H1 (cell line): ENCODE measurements around the gene PTCHD4. TPM values are rescaled to one million over a fixed set of nuclear protein-coding genes. Genes with fewer than 3 reads are reported as not detected.

Experiments used
- CTCF ChIA-PET: fragments of 300-600 bp; sonication (Branson Sonifier 250); formaldehyde crosslinking; loops from one replicate; lab custom pipeline; 2021; ENCODE audit not compliant: partially characterized antibody; lab: Charles Lee
- POLR2A ChIA-PET: fragments of 300-600 bp; sonication (Branson Sonifier 250); formaldehyde crosslinking; loops from one replicate; lab custom pipeline; 2021; ENCODE audit warnings: inconsistent platforms; ENCODE audit not compliant: partially characterized antibody; lab: Charles Lee
- DNase-seq, 2 experiments: peaks; one replicate each; pipeline versions ENCODE4 v3.0.0 to v3.0.0-alpha.2; 2010 to 2022; ENCODE audit warnings: low spot score in 2 of 2, low read depth in 1 of 2, mixed read lengths in 1 of 2
- FAIRE-seq: peaks from 2 replicates; lab custom pipeline; 2011; peaks lifted over from hg19 to GRCh38; lab: Jason Lieb, UNC
- H2AFZ ChIP-seq: 2 replicates; pipeline ENCODE4 v1.8.1; 2012; ENCODE audit warnings: low read length, inconsistent platforms
- H2AK5ac ChIP-seq: 2 replicates; pipeline ENCODE4 v1.6.1; 2013; ENCODE audit warnings: low read depth, low read length
- H2BK120ac ChIP-seq: replicated peaks from 2 replicates; pipeline ENCODE3; 2013; ENCODE audit warnings: low read depth, low read length, inconsistent platforms
- H2BK12ac ChIP-seq: 2 replicates; pipeline ENCODE4 v1.6.1; 2013; ENCODE audit warnings: low read depth, low read length
- H2BK15ac ChIP-seq: 2 replicates; pipeline ENCODE4 v1.6.1; 2013; ENCODE audit warnings: low read length
- H2BK20ac ChIP-seq: 2 replicates; pipeline ENCODE4 v1.6.1; 2013; ENCODE audit warnings: low read length
- H2BK5ac ChIP-seq: 2 replicates; pipeline ENCODE4 v1.6.1; 2013; ENCODE audit warnings: low read depth, low read length
- H3K14ac ChIP-seq: 2 replicates; pipeline ENCODE4 v1.6.1; 2013; ENCODE audit warnings: inconsistent platforms; ENCODE audit not compliant: insufficient read length
- H3K18ac ChIP-seq: 2 replicates; pipeline ENCODE4 v1.6.1; 2013; ENCODE audit warnings: low read length; ENCODE audit errors: extremely low read depth
- H3K23ac ChIP-seq: 2 replicates; pipeline ENCODE4 v1.6.1; 2013; ENCODE audit warnings: inconsistent platforms; ENCODE audit not compliant: insufficient read length
- H3K23me2 ChIP-seq: 2 replicates; pipeline ENCODE4 v1.6.1; 2013; ENCODE audit warnings: low read depth, low read length
- H3K27ac ChIP-seq: 2 replicates; pipeline ENCODE4 v1.6.1; 2011; ENCODE audit warnings: low read depth, low read length, inconsistent platforms
- H3K27me3 ChIP-seq, 4 experiments: replicated peaks in 1 of 4; 1 replicate in 1 of 4; 2 replicates in 3 of 4; pipeline versions ENCODE4 v1.6.1 to v1.8.1; 2011 to 2013; ENCODE audit warnings: low read length in 3 of 4, mild to moderate bottlenecking in 3 of 4, inconsistent platforms in 2 of 4, mixed read lengths in 2 of 4, moderate library complexity in 1 of 4; ENCODE audit not compliant: control insufficient read depth in 3 of 4, insufficient read depth in 3 of 4; ENCODE audit errors: extremely low read depth in 1 of 4
- H3K36me3 ChIP-seq, 4 experiments: 2 replicates each; pipeline versions ENCODE4 v1.6.1 to v1.8.1; 2011 to 2013; ENCODE audit warnings: mild to moderate bottlenecking in 4 of 4, low read length in 3 of 4, moderate library complexity in 2 of 4, control low read depth in 1 of 4, inconsistent platforms in 1 of 4; ENCODE audit not compliant: insufficient read depth in 4 of 4, control insufficient read depth in 2 of 4
- H3K4ac ChIP-seq: replicated peaks from 2 replicates; pipeline ENCODE3; 2013; ENCODE audit warnings: low read length, low read depth, mixed read lengths, inconsistent platforms; ENCODE audit not compliant: insufficient read length
- H3K4me1 ChIP-seq, 4 experiments: replicated peaks in 1 of 4; 1 replicate in 1 of 4; 2 replicates in 3 of 4; pipeline versions ENCODE4 v1.6.1 to v1.8.1; 2011 to 2013; ENCODE audit warnings: low read length in 3 of 4, inconsistent platforms in 2 of 4, mixed read lengths in 1 of 4; ENCODE audit not compliant: insufficient read depth in 4 of 4, control insufficient read depth in 3 of 4
- H3K4me2 ChIP-seq, 2 experiments: 2 replicates each; pipeline versions ENCODE4 v1.6.1 to v1.8.1; 2011 to 2013; ENCODE audit warnings: low read depth in 2 of 2, low read length in 2 of 2, control low read depth in 1 of 2, inconsistent platforms in 1 of 2, mild to moderate bottlenecking in 1 of 2; ENCODE audit not compliant: insufficient read depth in 1 of 2
- H3K4me3 ChIP-seq, 4 experiments: fragments of 200-600, 300-600 bp in 1 of 4; sonication (generic), shearing (Covaris generic), sonication (Bioruptor Twin) in 1 of 4; 2 replicates each; pipeline versions ENCODE4 v1.5.1 to v1.8.1; 2011 to 2016; ENCODE audit warnings: low read length in 4 of 4, low read depth in 3 of 4, control low read depth in 2 of 4, inconsistent platforms in 2 of 4, mild to moderate bottlenecking in 2 of 4, mixed read lengths in 1 of 4, moderate library complexity in 1 of 4; ENCODE audit not compliant: insufficient read depth in 2 of 4; ENCODE audit errors: extremely low read depth in 1 of 4
- H3K56ac ChIP-seq: replicated peaks from 2 replicates; pipeline ENCODE3; 2013; ENCODE audit warnings: low read depth, mild to moderate bottlenecking, mixed read lengths, low read length, inconsistent platforms; ENCODE audit not compliant: insufficient read length
- H3K79me1 ChIP-seq: 2 replicates; pipeline ENCODE4 v1.6.1; 2013; ENCODE audit warnings: low read depth, low read length, control low read depth
- H3K79me2 ChIP-seq, 2 experiments: 2 replicates each; pipeline versions ENCODE4 v1.6.1 to v1.8.1; 2012 to 2013; ENCODE audit warnings: low read length in 2 of 2, mild to moderate bottlenecking in 2 of 2, inconsistent platforms in 1 of 2; ENCODE audit not compliant: insufficient read depth in 2 of 2, control insufficient read depth in 1 of 2
- H3K9ac ChIP-seq, 4 experiments: replicated peaks in 1 of 4; 1 replicate in 1 of 4; 2 replicates in 3 of 4; pipeline versions ENCODE4 v1.6.1 to v1.8.1; 2011 to 2013; ENCODE audit warnings: low read depth in 3 of 4, low read length in 3 of 4, control low read depth in 2 of 4, mild to moderate bottlenecking in 2 of 4, moderate library complexity in 2 of 4, inconsistent platforms in 1 of 4; ENCODE audit errors: extremely low read depth in 1 of 4
- H3K9me3 ChIP-seq, 2 experiments: 2 replicates each; pipeline versions ENCODE4 v1.6.1 to v1.8.1; 2012 to 2013; ENCODE audit warnings: mild to moderate bottlenecking in 2 of 2, moderate library complexity in 2 of 2, control low read depth in 1 of 2, inconsistent platforms in 1 of 2, low read depth in 1 of 2, low read length in 1 of 2, mixed read lengths in 1 of 2; ENCODE audit not compliant: insufficient read depth in 2 of 2
- H4K20me1 ChIP-seq, 2 experiments: replicated peaks in 1 of 2; 2 replicates each; pipeline versions ENCODE3 to v1.8.1; 2011 to 2013; ENCODE audit warnings: inconsistent platforms in 2 of 2, low read length in 2 of 2, mild to moderate bottlenecking in 1 of 2; ENCODE audit not compliant: insufficient read depth in 2 of 2, control insufficient read depth in 1 of 2
- H4K5ac ChIP-seq: 2 replicates; pipeline ENCODE4 v1.6.1; 2013; ENCODE audit warnings: low read length, low read depth, mixed read lengths, inconsistent platforms; ENCODE audit not compliant: insufficient read length
- H4K8ac ChIP-seq: 2 replicates; pipeline ENCODE4 v1.8.0; 2013; ENCODE audit warnings: mild to moderate bottlenecking, moderate library complexity, low read length, inconsistent platforms; ENCODE audit not compliant: insufficient read depth; ENCODE audit errors: extremely low read depth
- H4K91ac ChIP-seq: replicated peaks from 2 replicates; pipeline ENCODE3; 2013; ENCODE audit warnings: low read length, mixed read lengths, inconsistent platforms; ENCODE audit not compliant: insufficient read length
- EGR1 ChIP-seq: IDR thresholded peaks from 2 replicates; pipeline ENCODE4 v1.6.1; 2011; ENCODE audit warnings: low read depth, low read length, borderline replicate concordance
- RXRA ChIP-seq: IDR thresholded peaks from 2 replicates; pipeline ENCODE4 v1.6.1; 2011; ENCODE audit warnings: low read depth, mild to moderate bottlenecking, low read length, moderate library complexity; ENCODE audit not compliant: insufficient read depth
- SAP30 ChIP-seq: fragments of 300-600 bp; sonication (generic); IDR thresholded peaks from 2 replicates; pipeline ENCODE4 v1.7.1; 2012; ENCODE audit warnings: low read length, moderate library complexity, mild to moderate bottlenecking, inconsistent platforms; ENCODE audit not compliant: insufficient read depth, insufficient replicate concordance
- WGBS, 2 experiments: shearing (Covaris generic) in 1 of 2; methylation state at CpG; one replicate each; pipeline versions ENCODE4 v1.1.6 to v1.1.7; 2013 to 2015; ENCODE audit warnings: low lambda C conversion rate in 2 of 2, mixed read lengths in 2 of 2, inconsistent platforms in 1 of 2, low coverage in 1 of 2, missing lambda C conversion rate in 1 of 2; ENCODE audit not compliant: insufficient replicate concordance in 2 of 2, insufficient coverage in 1 of 2, insufficient read length in 1 of 2; ENCODE audit errors: extremely low coverage in 1 of 2, missing lambda C conversion rate in 1 of 2; 5-methylcytosine and 5-hydroxymethylcytosine counted together
- polyA plus RNA-seq, 7 experiments: library from polyadenylated mRNA; depleted of rRNA in 3 of 7; stranded (reverse) in 5 of 7; unstranded in 2 of 7; fragments of >200 nt in 5 of 7; fragments of 200-250 nt in 2 of 7; gene quantifications; 1 replicate in 5 of 7; 2 replicates in 1 of 7; 4 replicates in 1 of 7; pipeline versions ENCODE4 v1.2.1 to v1.2.3, GENCODE V29; 2011 to 2013; ENCODE audit warnings: missing spikeins in 2 of 7, mixed read lengths in 2 of 7
- total RNA-seq: library from RNA; stranded (reverse); fragmentation: NEBNext Ultra II Directional; extraction: Animal tissue kit (Norgen Biotek cat#: 25700); gene quantifications from 2 replicates; pipeline ENCODE4 v1.2.1, GENCODE V29; 2021

Gene PTCHD4
- total and polyA plus RNA-seq, 2 of the 8 experiments (the other 6 are each of a cell fraction or from before 2014, with no cell fraction given) = 0.17 to 0.37 TPM

GRCh38 chr6:48110436-48111142 lies 408 bp downstream of the PTCHD4 start:
- no peak overlapping the region for H2BK20ac ChIP-seq
- H3K4me3 ChIP-seq = peak overlapping the region; percentile 25 to 63 (median 42)
- H3K23ac ChIP-seq = no peak overlapping the region
- H3K56ac ChIP-seq = peak overlapping the region; percentile 93
- 60% methylated on average over 2 of the region's 2 CpGs; no CpG with 5 or more reads in 1 of the 2 experiments for WGBS, 2 experiments
- H3K79me2 ChIP-seq = peaks cover 0 to 27% of the 10 kb centered on the region in 2 experiments; a peak in 2 of 4 replicates
- peak overlapping the region; percentile 80 for H3K27ac ChIP-seq
- POLR2A ChIA-PET = no interaction called here
- CTCF ChIA-PET = no interaction called here
- no peaks in the 10 kb centered on the region for H3K23me2 ChIP-seq
- no peak for TF ChIP-seq SAP30
- TF ChIP-seq RXRA = no peak
- no peak for TF ChIP-seq EGR1
- FAIRE-seq (no peak), DNase-seq (peak in 1 of 2 experiments; percentile 50)
- H2BK120ac ChIP-seq = peak overlapping the region; percentile 99
- peak overlapping the region; percentile 54 to 65 for H3K4me2 ChIP-seq
- no peaks in the 10 kb centered on the region for H3K27me3 ChIP-seq
- no peak overlapping the region for H3K14ac ChIP-seq
- peak overlapping the region; percentile 89 for H2AFZ ChIP-seq
- H4K20me1 ChIP-seq = no peaks in the 10 kb centered on the region
- no peaks in the 10 kb centered on the region for H3K36me3 ChIP-seq
- H2AK5ac ChIP-seq = no peak overlapping the region
- H3K4me1 ChIP-seq = peaks cover 0 to 8% (median 1%) of the 10 kb centered on the region in 4 experiments; a peak in 2 of 7 replicates
- peak overlapping the region; percentile 92 for H3K4ac ChIP-seq
- peak overlapping the region; percentile 92 for H4K5ac ChIP-seq
- no peak overlapping the region for H4K8ac ChIP-seq
- H2BK15ac ChIP-seq = no peak overlapping the region
- H3K79me1 ChIP-seq = no peaks in the 10 kb centered on the region
- peak overlapping the region; percentile 95 for H4K91ac ChIP-seq
- no peaks in the 10 kb centered on the region for H3K9me3 ChIP-seq
- H3K18ac ChIP-seq = peak overlapping the region; percentile 76; the same call in 1 of the 2 replicates
- peak overlapping the region; percentile 42; the same call in 1 of the 2 replicates for H2BK12ac ChIP-seq
- H3K9ac ChIP-seq = peak overlapping the region in 3 of 4 experiments; percentile 44 to 72 (median 61); a peak in 5 of 7 replicates
- H2BK5ac ChIP-seq = peak overlapping the region; percentile 88; the same call in 1 of the 2 replicates
